MM.1S (cell line): ENCODE results near the gene LRRC75A.

Source experiments
- DNase-seq: peaks from one replicate; pipeline ENCODE4 v3.0.0-alpha.2; 2015
- H2AFZ ChIP-seq: fragments of 300-600 bp; sonication (generic); 2 replicates; pipeline ENCODE4 v1.6.0; 2016; ENCODE audit warnings: antibody characterized with exemption, low read length
- H3F3A ChIP-seq: fragments of 300-600 bp; sonication (generic); 2 replicates; pipeline ENCODE4 v1.6.1; 2016; ENCODE audit warnings: mild to moderate bottlenecking, antibody characterized with exemption, low read length, moderate library complexity, mixed read lengths; ENCODE audit not compliant: insufficient read depth
- H3K27ac ChIP-seq: fragments of 300-600 bp; sonication (generic); 2 replicates; pipeline ENCODE4 v1.5.1; 2016; ENCODE audit warnings: mild to moderate bottlenecking, low read length
- H3K27me3 ChIP-seq: fragments of 300-600 bp; sonication (generic); replicated peaks from 2 replicates; pipeline ENCODE4 v1.6.0; 2016; ENCODE audit warnings: low read length; ENCODE audit not compliant: insufficient read depth
- H3K36me3 ChIP-seq: fragments of 300-600 bp; sonication (generic); replicated peaks from 2 replicates; pipeline ENCODE4 v1.6.1; 2016; ENCODE audit warnings: mild to moderate bottlenecking, low read length, mixed read lengths; ENCODE audit not compliant: insufficient read depth
- H3K4me1 ChIP-seq: fragments of 300-600 bp; sonication (generic); 2 replicates; pipeline ENCODE4 v1.6.1; 2016; ENCODE audit warnings: low read length, mixed read lengths
- H3K4me2 ChIP-seq: fragments of 300-600 bp; sonication (generic); 2 replicates; pipeline ENCODE4 v1.6.0; 2016; ENCODE audit warnings: low read depth, low read length
- H3K4me3 ChIP-seq: fragments of 300-600 bp; sonication (generic); 2 replicates; pipeline ENCODE4 v1.5.1; 2016; ENCODE audit warnings: low read length, mixed read lengths
- H3K79me2 ChIP-seq: fragments of 300-600 bp; sonication (generic); 2 replicates; pipeline ENCODE4 v1.6.1; 2016; ENCODE audit warnings: mixed run types, low read length, mixed read lengths
- H3K9ac ChIP-seq: fragments of 300-600 bp; sonication (generic); 2 replicates; pipeline ENCODE4 v1.6.1; 2016; ENCODE audit warnings: low read length, mixed read lengths
- H3K9me2 ChIP-seq: fragments of 300-600 bp; sonication (generic); replicated peaks from 2 replicates; pipeline ENCODE4 v1.6.1; 2016; ENCODE audit warnings: mild to moderate bottlenecking, low read length, mixed read lengths; ENCODE audit not compliant: insufficient read depth
- H3K9me3 ChIP-seq: fragments of 300-600 bp; sonication (generic); replicated peaks from 2 replicates; pipeline ENCODE4 v1.6.1; 2016; ENCODE audit warnings: mild to moderate bottlenecking, low read length, mixed read lengths; ENCODE audit not compliant: insufficient read depth
- H4K20me1 ChIP-seq: fragments of 300-600 bp; sonication (generic); 2 replicates; pipeline ENCODE4 v1.6.1; 2016; ENCODE audit warnings: mild to moderate bottlenecking, low read length, moderate library complexity, mixed read lengths; ENCODE audit not compliant: insufficient read depth
- EZH2 ChIP-seq: fragments of 300-600 bp; sonication (generic); optimal IDR thresholded peaks from 2 replicates; pipeline ENCODE3; 2017; ENCODE audit warnings: low read depth, mild to moderate bottlenecking, antibody characterized with exemption, low read length, mixed read lengths
- EZH2phosphoT487 ChIP-seq: fragments of 300-600 bp; sonication (generic); IDR thresholded peaks from 2 replicates; pipeline ENCODE4 v1.6.1; 2018; ENCODE audit warnings: antibody characterized with exemption, low read length
- TF ChIP-seq, protein P1 (sequence below): fragments of 300-600 bp; sonication (generic); IDR thresholded peaks from 2 replicates; pipeline ENCODE4 v1.5.1; 2016; ENCODE audit warnings: antibody characterized with exemption, low read length, mixed read lengths

Gene LRRC75A

GRCh38 chr17:16466407-16466806 lies 25.6 kb downstream of the LRRC75A start:
- Histone ChIP-seq H3K27ac (no peak overlapping the region), H3F3A (no peaks in the 10 kb centered on the region), H3K9ac (no peak overlapping the region), H3K4me1 (no peaks in the 10 kb centered on the region), H3K4me2 (no peak overlapping the region), H3K36me3 (no peaks in the 10 kb centered on the region), H3K9me2 (no peaks in the 10 kb centered on the region), H3K27me3 (no peaks in the 10 kb centered on the region), H2AFZ (no peak overlapping the region), H3K4me3 (no peak overlapping the region), H3K9me3 (no peaks in the 10 kb centered on the region), H3K79me2 (no peaks in the 10 kb centered on the region), H4K20me1 (no peaks in the 10 kb centered on the region)
- no peak for TF ChIP-seq EZH2phosphoT487
- TF ChIP-seq EZH2 = no peak
- TF ChIP-seq, protein P1, sequence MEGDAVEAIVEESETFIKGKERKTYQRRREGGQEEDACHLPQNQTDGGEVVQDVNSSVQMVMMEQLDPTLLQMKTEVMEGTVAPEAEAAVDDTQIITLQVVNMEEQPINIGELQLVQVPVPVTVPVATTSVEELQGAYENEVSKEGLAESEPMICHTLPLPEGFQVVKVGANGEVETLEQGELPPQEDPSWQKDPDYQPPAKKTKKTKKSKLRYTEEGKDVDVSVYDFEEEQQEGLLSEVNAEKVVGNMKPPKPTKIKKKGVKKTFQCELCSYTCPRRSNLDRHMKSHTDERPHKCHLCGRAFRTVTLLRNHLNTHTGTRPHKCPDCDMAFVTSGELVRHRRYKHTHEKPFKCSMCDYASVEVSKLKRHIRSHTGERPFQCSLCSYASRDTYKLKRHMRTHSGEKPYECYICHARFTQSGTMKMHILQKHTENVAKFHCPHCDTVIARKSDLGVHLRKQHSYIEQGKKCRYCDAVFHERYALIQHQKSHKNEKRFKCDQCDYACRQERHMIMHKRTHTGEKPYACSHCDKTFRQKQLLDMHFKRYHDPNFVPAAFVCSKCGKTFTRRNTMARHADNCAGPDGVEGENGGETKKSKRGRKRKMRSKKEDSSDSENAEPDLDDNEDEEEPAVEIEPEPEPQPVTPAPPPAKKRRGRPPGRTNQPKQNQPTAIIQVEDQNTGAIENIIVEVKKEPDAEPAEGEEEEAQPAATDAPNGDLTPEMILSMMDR = no peak
- DNase-seq = no peak

- no peak overlapping the region for H3K9ac ChIP-seq
- DNase-seq = no peak
- no peaks in the 10 kb centered on the region for H4K20me1 ChIP-seq
- no peaks in the 10 kb centered on the region for H3K36me3 ChIP-seq
- no peaks in the 10 kb centered on the region for H3K9me3 ChIP-seq
- no peaks in the 10 kb centered on the region for H3F3A ChIP-seq
- no peak overlapping the region for H2AFZ ChIP-seq
- H3K4me1 ChIP-seq = no peaks in the 10 kb centered on the region
- H3K27me3 ChIP-seq = no peaks in the 10 kb centered on the region
- H3K27ac ChIP-seq = no peak overlapping the region
- no peak overlapping the region for H3K4me3 ChIP-seq
- no peaks in the 10 kb centered on the region for H3K79me2 ChIP-seq
- H3K4me2 ChIP-seq = no peak overlapping the region
- no peaks in the 10 kb centered on the region for H3K9me2 ChIP-seq
- TF ChIP-seq EZH2phosphoT487 (no peak), EZH2 (no peak)
- TF ChIP-seq, protein P1 = no peak
These were observed 26.1 kb downstream of the LRRC75A start for GRCh38 chr17:16465861-16466338.

GRCh38 chr17:16465052-16465312 lies 27.0 kb downstream of the LRRC75A start:
- no peaks in the 10 kb centered on the region for H3F3A ChIP-seq
- no peaks in the 10 kb centered on the region for H3K36me3 ChIP-seq
- H3K4me3 ChIP-seq = no peak overlapping the region
- no peak for DNase-seq
- H3K4me1 ChIP-seq = no peaks in the 10 kb centered on the region
- no peaks in the 10 kb centered on the region for H4K20me1 ChIP-seq
- no peak overlapping the region for H3K4me2 ChIP-seq
- H3K79me2 ChIP-seq = no peaks in the 10 kb centered on the region
- H3K27me3 ChIP-seq = no peaks in the 10 kb centered on the region
- no peak overlapping the region for H3K27ac ChIP-seq
- H3K9me3 ChIP-seq = no peaks in the 10 kb centered on the region
- TF ChIP-seq EZH2phosphoT487 (no peak), EZH2 (no peak)
- TF ChIP-seq, protein P1 = no peak
- no peaks in the 10 kb centered on the region for H3K9me2 ChIP-seq
- H2AFZ ChIP-seq = no peak overlapping the region
- H3K9ac ChIP-seq = no peak overlapping the region
